Neural cell (in vitro differentiated cells): Measurements from ENCODE around the gene XDH. TPM values are rescaled to one million over a fixed set of nuclear protein-coding genes. Genes with fewer than 3 reads are reported as not detected.

ENCODE experiments used
- H2AFZ ChIP-seq: fragments of 200-600, 300-800 bp; sonication (generic), shearing (Covaris generic); 2 replicates; pipeline ENCODE4 v1.6.0; 2014; ENCODE audit warnings: low read depth, mild to moderate bottlenecking, antibody characterized with exemption, low read length, moderate library complexity
- H3F3A ChIP-seq: fragments of 200-600 bp; shearing (Covaris generic); 2 replicates; pipeline ENCODE4 v1.6.1; 2016; ENCODE audit warnings: mild to moderate bottlenecking, moderate library complexity, mixed read lengths, antibody characterized with exemption, low read length; ENCODE audit not compliant: insufficient read depth, poor library complexity, severe bottlenecking
- H3K27ac ChIP-seq: fragments of 200-600, 300-800 bp; sonication (generic), shearing (Covaris generic); 2 replicates; pipeline ENCODE4 v1.5.1; 2014; ENCODE audit warnings: mild to moderate bottlenecking, low read length, moderate library complexity
- H3K27me3 ChIP-seq: fragments of 300-800, 200-600 bp; sonication (generic), shearing (Covaris generic); 2 replicates; pipeline ENCODE4 v1.6.0; 2014; ENCODE audit warnings: mild to moderate bottlenecking, low read depth, low read length, moderate library complexity; ENCODE audit not compliant: insufficient read depth
- H3K36me3 ChIP-seq: fragments of 300-800, 200-600 bp; sonication (generic), shearing (Covaris generic); 2 replicates; pipeline ENCODE4 v1.5.1; 2014; ENCODE audit warnings: mild to moderate bottlenecking, antibody characterized with exemption, low read length, moderate library complexity; ENCODE audit not compliant: insufficient read depth
- H3K4me2 ChIP-seq: fragments of 300-800, 200-600 bp; sonication (generic), shearing (Covaris generic); 2 replicates; pipeline ENCODE4 v1.6.0; 2014; ENCODE audit warnings: mild to moderate bottlenecking, low read length
- H3K4me3 ChIP-seq: fragments of 300-800, 200-600 bp; sonication (generic), shearing (Covaris generic); 2 replicates; pipeline ENCODE4 v1.5.1; 2014; ENCODE audit warnings: mild to moderate bottlenecking, low read length, moderate library complexity
- H3K79me2 ChIP-seq: fragments of 200-600 bp; shearing (Covaris generic); replicated peaks from 2 replicates; pipeline ENCODE4 v1.6.0; 2014; ENCODE audit warnings: mild to moderate bottlenecking, low read length, moderate library complexity; ENCODE audit not compliant: insufficient read depth
- H3K9ac ChIP-seq: fragments of 300-800, 200-600 bp; sonication (generic), shearing (Covaris generic); 2 replicates; pipeline ENCODE4 v1.6.1; 2016; ENCODE audit warnings: mild to moderate bottlenecking, low read length, mixed read lengths
- H3K9me2 ChIP-seq: fragments of 200-600 bp; shearing (Covaris generic); 2 replicates; pipeline ENCODE4 v1.6.1; 2016; ENCODE audit warnings: mild to moderate bottlenecking, low read length, mixed read lengths; ENCODE audit not compliant: insufficient read depth
- H3K9me3 ChIP-seq: fragments of 200-600, 300-800 bp; sonication (generic), shearing (Covaris generic); 2 replicates; pipeline ENCODE4 v1.6.1; 2016; ENCODE audit warnings: mild to moderate bottlenecking, mixed run types, low read length, moderate library complexity, mixed read lengths
- H4K20me1 ChIP-seq: fragments of 200-600 bp; shearing (Covaris generic); 2 replicates; pipeline ENCODE4 v1.6.1; 2016; ENCODE audit warnings: mild to moderate bottlenecking, mixed run types; ENCODE audit not compliant: insufficient read depth
- EP300 ChIP-seq: fragments of 450-650 bp; conservative IDR thresholded peaks from 2 replicates; pipeline ENCODE4 v1.6.1; 2014; ENCODE audit warnings: antibody characterized with exemption, mild to moderate bottlenecking, moderate library complexity; ENCODE audit not compliant: poor library complexity, severe bottlenecking
- EZH2 ChIP-seq: fragments of 200-600, 300-800 bp; shearing (Covaris generic), sonication (generic); IDR thresholded peaks from 2 replicates; pipeline ENCODE4 v1.6.1; 2014; ENCODE audit warnings: antibody characterized with exemption, low read length, borderline replicate concordance, mild to moderate bottlenecking; ENCODE audit not compliant: insufficient read depth, poor library complexity, severe bottlenecking
- MXI1 ChIP-seq: fragments of 450-650 bp; conservative IDR thresholded peaks from 2 replicates; pipeline ENCODE4 v1.6.1; 2014; ENCODE audit warnings: antibody characterized with exemption, mild to moderate bottlenecking; ENCODE audit not compliant: poor library complexity, severe bottlenecking
- POLR2AphosphoS5 ChIP-seq: IDR thresholded peaks from 2 replicates; pipeline ENCODE4 v1.6.1; 2012
- RAD21 ChIP-seq: fragments of 450-650 bp; conservative IDR thresholded peaks from 2 replicates; pipeline ENCODE4 v1.6.1; 2014; ENCODE audit warnings: antibody characterized with exemption, mild to moderate bottlenecking, moderate library complexity
- REST ChIP-seq: IDR thresholded peaks from 2 replicates; pipeline ENCODE4 v1.6.1; 2012; ENCODE audit warnings: borderline replicate concordance
- SMC3 ChIP-seq: fragments of 450-650 bp; conservative IDR thresholded peaks from 2 replicates; pipeline ENCODE4 v1.6.1; 2014; ENCODE audit warnings: antibody characterized with exemption, mild to moderate bottlenecking, moderate library complexity; ENCODE audit not compliant: poor library complexity
- TAF1 ChIP-seq: IDR thresholded peaks from 2 replicates; pipeline ENCODE4 v1.6.1; 2012; ENCODE audit warnings: low read depth
- polyA plus RNA-seq: library from polyadenylated mRNA; depleted of rRNA; stranded (reverse); fragments of >200 nt; gene quantifications from 2 replicates; pipeline ENCODE4 v1.2.3, GENCODE V29; 2014
- TF ChIP-seq, protein P1 (sequence below): fragments of 450-650 bp; IDR thresholded peaks from 2 replicates; pipeline ENCODE4 v1.5.1; 2014; ENCODE audit warnings: antibody characterized with exemption, mild to moderate bottlenecking, moderate library complexity; ENCODE audit not compliant: poor library complexity, severe bottlenecking

XDH gene
- polyA plus RNA-seq, 1 donor from 2014 or later: 0.48 TPM

DNA sequence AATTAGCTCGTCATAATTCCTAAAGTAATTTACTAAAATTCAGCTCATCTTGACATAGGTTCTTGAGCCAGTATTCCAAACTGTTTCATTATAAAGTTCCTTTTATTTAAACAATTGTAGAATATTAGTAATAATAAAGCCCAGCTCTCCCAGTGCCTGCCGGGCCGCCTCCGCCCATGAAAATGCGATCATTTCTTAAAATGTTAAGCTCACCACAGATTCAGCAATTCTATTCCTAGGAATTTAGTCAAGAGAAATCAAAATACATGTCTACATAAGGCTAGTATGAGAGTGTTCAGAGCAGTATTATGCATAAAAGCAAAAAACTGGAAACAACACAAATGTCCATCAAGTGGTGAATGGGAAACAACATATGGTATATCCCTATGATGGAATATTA lies 52.0 kb downstream of the XDH start:
- Histone ChIP-seq H2AFZ (no peak overlapping the region), H3K4me2 (no peak overlapping the region), H3K79me2 (no peaks in the 10 kb centered on the region), H3K27ac (no peak overlapping the region), H3K27me3 (no peaks in the 10 kb centered on the region), H3K36me3 (no peaks in the 10 kb centered on the region), H3K4me3 (no peak overlapping the region), H3K9me3 (no peaks in the 10 kb centered on the region), H3F3A (no peaks in the 10 kb centered on the region), H4K20me1 (no peaks in the 10 kb centered on the region), H3K9me2 (no peaks in the 10 kb centered on the region), H3K9ac (no peak overlapping the region)
- TF ChIP-seq SMC3 (no peak), REST (no peak), RAD21 (no peak), EP300 (no peak), EZH2 (no peak), TAF1 (no peak), MXI1 (no peak), POLR2AphosphoS5 (no peak)
- TF ChIP-seq, protein P1, sequence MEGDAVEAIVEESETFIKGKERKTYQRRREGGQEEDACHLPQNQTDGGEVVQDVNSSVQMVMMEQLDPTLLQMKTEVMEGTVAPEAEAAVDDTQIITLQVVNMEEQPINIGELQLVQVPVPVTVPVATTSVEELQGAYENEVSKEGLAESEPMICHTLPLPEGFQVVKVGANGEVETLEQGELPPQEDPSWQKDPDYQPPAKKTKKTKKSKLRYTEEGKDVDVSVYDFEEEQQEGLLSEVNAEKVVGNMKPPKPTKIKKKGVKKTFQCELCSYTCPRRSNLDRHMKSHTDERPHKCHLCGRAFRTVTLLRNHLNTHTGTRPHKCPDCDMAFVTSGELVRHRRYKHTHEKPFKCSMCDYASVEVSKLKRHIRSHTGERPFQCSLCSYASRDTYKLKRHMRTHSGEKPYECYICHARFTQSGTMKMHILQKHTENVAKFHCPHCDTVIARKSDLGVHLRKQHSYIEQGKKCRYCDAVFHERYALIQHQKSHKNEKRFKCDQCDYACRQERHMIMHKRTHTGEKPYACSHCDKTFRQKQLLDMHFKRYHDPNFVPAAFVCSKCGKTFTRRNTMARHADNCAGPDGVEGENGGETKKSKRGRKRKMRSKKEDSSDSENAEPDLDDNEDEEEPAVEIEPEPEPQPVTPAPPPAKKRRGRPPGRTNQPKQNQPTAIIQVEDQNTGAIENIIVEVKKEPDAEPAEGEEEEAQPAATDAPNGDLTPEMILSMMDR: no peak

GRCh38 chr2:31359229-31359628 lies 55.3 kb downstream of the XDH start:
- no peak overlapping the region for H3K27ac ChIP-seq
- H4K20me1 ChIP-seq: no peaks in the 10 kb centered on the region
- no peaks in the 10 kb centered on the region for H3K79me2 ChIP-seq
- no peaks in the 10 kb centered on the region for H3F3A ChIP-seq
- H3K9me3 ChIP-seq: no peaks in the 10 kb centered on the region
- TF ChIP-seq REST: no peak
- TF ChIP-seq SMC3: no peak
- no peak for TF ChIP-seq TAF1
- no peak for TF ChIP-seq EZH2
- TF ChIP-seq POLR2AphosphoS5: no peak
- no peak for TF ChIP-seq EP300
- no peak for TF ChIP-seq RAD21
- TF ChIP-seq MXI1: no peak
- TF ChIP-seq, protein P1: no peak
- no peak overlapping the region for H2AFZ ChIP-seq
- no peaks in the 10 kb centered on the region for H3K36me3 ChIP-seq
- no peak overlapping the region for H3K4me2 ChIP-seq
- no peaks in the 10 kb centered on the region for H3K27me3 ChIP-seq
- no peak overlapping the region for H3K4me3 ChIP-seq
- H3K9ac ChIP-seq: no peak overlapping the region
- H3K9me2 ChIP-seq: no peaks in the 10 kb centered on the region
